ENCODE measurements around the gene MYL10. TPM values are rescaled to one million over a fixed set of nuclear protein-coding genes. Genes with fewer than 3 reads are reported as not detected.

Gene MYL10
- total and polyA plus RNA-seq, 2 experiments from 2014 or later, result 1.3 TPM; not detected in 1

- TF ChIP-seq, protein P1, sequence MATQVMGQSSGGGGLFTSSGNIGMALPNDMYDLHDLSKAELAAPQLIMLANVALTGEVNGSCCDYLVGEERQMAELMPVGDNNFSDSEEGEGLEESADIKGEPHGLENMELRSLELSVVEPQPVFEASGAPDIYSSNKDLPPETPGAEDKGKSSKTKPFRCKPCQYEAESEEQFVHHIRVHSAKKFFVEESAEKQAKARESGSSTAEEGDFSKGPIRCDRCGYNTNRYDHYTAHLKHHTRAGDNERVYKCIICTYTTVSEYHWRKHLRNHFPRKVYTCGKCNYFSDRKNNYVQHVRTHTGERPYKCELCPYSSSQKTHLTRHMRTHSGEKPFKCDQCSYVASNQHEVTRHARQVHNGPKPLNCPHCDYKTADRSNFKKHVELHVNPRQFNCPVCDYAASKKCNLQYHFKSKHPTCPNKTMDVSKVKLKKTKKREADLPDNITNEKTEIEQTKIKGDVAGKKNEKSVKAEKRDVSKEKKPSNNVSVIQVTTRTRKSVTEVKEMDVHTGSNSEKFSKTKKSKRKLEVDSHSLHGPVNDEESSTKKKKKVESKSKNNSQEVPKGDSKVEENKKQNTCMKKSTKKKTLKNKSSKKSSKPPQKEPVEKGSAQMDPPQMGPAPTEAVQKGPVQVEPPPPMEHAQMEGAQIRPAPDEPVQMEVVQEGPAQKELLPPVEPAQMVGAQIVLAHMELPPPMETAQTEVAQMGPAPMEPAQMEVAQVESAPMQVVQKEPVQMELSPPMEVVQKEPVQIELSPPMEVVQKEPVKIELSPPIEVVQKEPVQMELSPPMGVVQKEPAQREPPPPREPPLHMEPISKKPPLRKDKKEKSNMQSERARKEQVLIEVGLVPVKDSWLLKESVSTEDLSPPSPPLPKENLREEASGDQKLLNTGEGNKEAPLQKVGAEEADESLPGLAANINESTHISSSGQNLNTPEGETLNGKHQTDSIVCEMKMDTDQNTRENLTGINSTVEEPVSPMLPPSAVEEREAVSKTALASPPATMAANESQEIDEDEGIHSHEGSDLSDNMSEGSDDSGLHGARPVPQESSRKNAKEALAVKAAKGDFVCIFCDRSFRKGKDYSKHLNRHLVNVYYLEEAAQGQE (IDR thresholded peaks at IDR 0.05; ENCODE audit: unreplicated experiment), result no peak
- TF ChIP-seq ZNF331 (CRISPR knock-in tag; IDR thresholded peaks at IDR 0.05; ENCODE audit: low read depth) (no peak), ZNF114 (CRISPR knock-in tag; IDR thresholded peaks at IDR 0.05) (no peak), EZH2 (IDR thresholded peaks at IDR 0.05; ENCODE audit: low read depth, unreplicated experiment) (no peak), NANOG (IDR thresholded peaks at IDR 0.05; ENCODE audit: borderline replicate concordance) (no peak), STAT1 (IDR thresholded peaks at IDR 0.05; ENCODE audit: unreplicated experiment) (no peak), POLR2AphosphoS5 (IDR thresholded peaks at IDR 0.05; ENCODE audit: low read depth) (no peak)
Observed at GRCh38 chr7:101575721-101576120, 53.4 kb downstream of the MYL10 start (continued).

GRCh38 chr7:101575168-101575567 is 53.9 kb downstream of the MYL10 start:
- Histone ChIP-seq H3K36me3 (ENCODE audit: insufficient read depth) (no peaks in the 10 kb centered on the region), H3K4me2 (peak overlapping the region; percentile 39), H3K4me3 (no peak overlapping the region), H3K27me3 (ENCODE audit: insufficient read depth) (no peaks in the 10 kb centered on the region), H3F3A (replicated peaks; ENCODE audit: low read depth) (no peaks in the 10 kb centered on the region), H3K27ac (ENCODE audit: low read depth) (peak overlapping the region; percentile 88), H3K79me2 (replicated peaks; ENCODE audit: insufficient read depth) (no peaks in the 10 kb centered on the region), H4K20me1 (replicated peaks; ENCODE audit: insufficient read depth) (no peaks in the 10 kb centered on the region), H3K4me1 (ENCODE audit: insufficient read depth) (peaks cover 12% of the 10 kb centered on the region), H3K9me2 (ENCODE audit: insufficient read depth) (no peaks in the 10 kb centered on the region), H2AFZ (no peak overlapping the region)
- Mint-ChIP-seq H3K27me3 (ENCODE audit: insufficient read depth, low read depth, poor library complexity) (peaks cover under 1% of the 10 kb centered on the region), H3K9me3 (peaks cover 50% of the 10 kb centered on the region), H3K4me3 (peak overlapping the region; percentile 48), H3K27ac (peak overlapping the region; percentile 98), H3K4me1 (peaks cover 18% of the 10 kb centered on the region), H3K36me3 (ENCODE audit: low read depth) (peaks cover 30% of the 10 kb centered on the region)
- DNase-seq (ENCODE audit: low spot score), result peak; percentile 96
- ATAC-seq, result peak; percentile 99
- TF ChIP-seq CREB1 (CRISPR knock-in tag; IDR thresholded peaks at IDR 0.05; ENCODE audit: low read depth) (peak; percentile 56; the same call in 1 of the 2 replicates), ZNF114 (CRISPR knock-in tag; IDR thresholded peaks at IDR 0.05) (peak; percentile 88; the same call in 1 of the 2 replicates), JUNB (IDR thresholded peaks at IDR 0.05; ENCODE audit: unreplicated experiment) (no peak), POLR2AphosphoS5 (IDR thresholded peaks at IDR 0.05; ENCODE audit: low read depth) (peak; percentile 85)
- TF ChIP-seq, protein P1 (IDR thresholded peaks at IDR 0.05; ENCODE audit: unreplicated experiment), result no peak
- TF ChIP-seq, protein P2, sequence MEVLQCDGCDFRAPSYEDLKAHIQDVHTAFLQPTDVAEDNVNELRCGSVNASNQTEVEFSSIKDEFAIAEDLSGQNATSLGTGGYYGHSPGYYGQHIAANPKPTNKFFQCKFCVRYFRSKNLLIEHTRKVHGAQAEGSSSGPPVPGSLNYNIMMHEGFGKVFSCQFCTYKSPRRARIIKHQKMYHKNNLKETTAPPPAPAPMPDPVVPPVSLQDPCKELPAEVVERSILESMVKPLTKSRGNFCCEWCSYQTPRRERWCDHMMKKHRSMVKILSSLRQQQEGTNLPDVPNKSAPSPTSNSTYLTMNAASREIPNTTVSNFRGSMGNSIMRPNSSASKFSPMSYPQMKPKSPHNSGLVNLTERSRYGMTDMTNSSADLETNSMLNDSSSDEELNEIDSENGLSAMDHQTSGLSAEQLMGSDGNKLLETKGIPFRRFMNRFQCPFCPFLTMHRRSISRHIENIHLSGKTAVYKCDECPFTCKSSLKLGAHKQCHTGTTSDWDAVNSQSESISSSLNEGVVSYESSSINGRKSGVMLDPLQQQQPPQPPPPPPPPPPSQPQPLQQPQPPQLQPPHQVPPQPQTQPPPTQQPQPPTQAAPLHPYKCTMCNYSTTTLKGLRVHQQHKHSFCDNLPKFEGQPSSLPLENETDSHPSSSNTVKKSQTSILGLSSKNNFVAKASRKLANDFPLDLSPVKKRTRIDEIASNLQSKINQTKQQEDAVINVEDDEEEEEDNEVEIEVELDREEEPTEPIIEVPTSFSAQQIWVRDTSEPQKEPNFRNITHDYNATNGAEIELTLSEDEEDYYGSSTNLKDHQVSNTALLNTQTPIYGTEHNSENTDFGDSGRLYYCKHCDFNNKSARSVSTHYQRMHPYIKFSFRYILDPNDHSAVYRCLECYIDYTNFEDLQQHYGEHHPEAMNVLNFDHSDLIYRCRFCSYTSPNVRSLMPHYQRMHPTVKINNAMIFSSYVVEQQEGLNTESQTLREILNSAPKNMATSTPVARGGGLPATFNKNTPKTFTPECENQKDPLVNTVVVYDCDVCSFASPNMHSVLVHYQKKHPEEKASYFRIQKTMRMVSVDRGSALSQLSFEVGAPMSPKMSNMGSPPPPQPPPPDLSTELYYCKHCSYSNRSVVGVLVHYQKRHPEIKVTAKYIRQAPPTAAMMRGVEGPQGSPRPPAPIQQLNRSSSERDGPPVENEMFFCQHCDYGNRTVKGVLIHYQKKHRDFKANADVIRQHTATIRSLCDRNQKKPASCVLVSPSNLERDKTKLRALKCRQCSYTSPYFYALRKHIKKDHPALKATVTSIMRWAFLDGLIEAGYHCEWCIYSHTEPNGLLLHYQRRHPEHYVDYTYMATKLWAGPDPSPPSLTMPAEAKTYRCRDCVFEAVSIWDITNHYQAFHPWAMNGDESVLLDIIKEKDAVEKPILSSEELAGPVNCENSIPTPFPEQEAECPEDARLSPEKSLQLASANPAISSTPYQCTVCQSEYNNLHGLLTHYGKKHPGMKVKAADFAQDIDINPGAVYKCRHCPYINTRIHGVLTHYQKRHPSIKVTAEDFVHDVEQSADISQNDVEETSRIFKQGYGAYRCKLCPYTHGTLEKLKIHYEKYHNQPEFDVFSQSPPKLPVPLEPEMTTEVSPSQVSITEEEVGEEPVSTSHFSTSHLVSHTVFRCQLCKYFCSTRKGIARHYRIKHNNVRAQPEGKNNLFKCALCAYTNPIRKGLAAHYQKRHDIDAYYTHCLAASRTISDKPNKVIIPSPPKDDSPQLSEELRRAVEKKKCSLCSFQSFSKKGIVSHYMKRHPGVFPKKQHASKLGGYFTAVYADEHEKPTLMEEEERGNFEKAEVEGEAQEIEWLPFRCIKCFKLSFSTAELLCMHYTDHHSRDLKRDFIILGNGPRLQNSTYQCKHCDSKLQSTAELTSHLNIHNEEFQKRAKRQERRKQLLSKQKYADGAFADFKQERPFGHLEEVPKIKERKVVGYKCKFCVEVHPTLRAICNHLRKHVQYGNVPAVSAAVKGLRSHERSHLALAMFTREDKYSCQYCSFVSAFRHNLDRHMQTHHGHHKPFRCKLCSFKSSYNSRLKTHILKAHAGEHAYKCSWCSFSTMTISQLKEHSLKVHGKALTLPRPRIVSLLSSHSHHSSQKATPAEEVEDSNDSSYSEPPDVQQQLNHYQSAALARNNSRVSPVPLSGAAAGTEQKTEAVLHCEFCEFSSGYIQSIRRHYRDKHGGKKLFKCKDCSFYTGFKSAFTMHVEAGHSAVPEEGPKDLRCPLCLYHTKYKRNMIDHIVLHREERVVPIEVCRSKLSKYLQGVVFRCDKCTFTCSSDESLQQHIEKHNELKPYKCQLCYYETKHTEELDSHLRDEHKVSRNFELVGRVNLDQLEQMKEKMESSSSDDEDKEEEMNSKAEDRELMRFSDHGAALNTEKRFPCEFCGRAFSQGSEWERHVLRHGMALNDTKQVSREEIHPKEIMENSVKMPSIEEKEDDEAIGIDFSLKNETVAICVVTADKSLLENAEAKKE (CRISPR knock-in tag; IDR thresholded peaks at IDR 0.05), result peak; percentile 75

Measured in GM23338 (cell line).